K562 (cell line): ENCODE results near the gene HIPK2. TPM values are rescaled to one million over a fixed set of nuclear protein-coding genes. Genes with fewer than 3 reads are reported as not detected.

ENCODE experiments used
- ATAC-seq: fragments of 200-7000 bp; cut with Tn5 transposase; 3 replicates; pipeline ENCODE4 v1.9.1; 2020; ENCODE audit warnings: moderate library complexity
- BruUV-seq: library from RNA; stranded (reverse); fragments of 400-500 nt; replicated peaks from 2 replicates; lab custom pipeline; 2021; lab: Mats Ljungman, UMichigan
- CTCF ChIA-PET: fragments of 300-600 bp; formaldehyde crosslinking; extraction: SDS; loops from one replicate; lab custom pipeline; 2021; ENCODE audit warnings: low intra/inter-chr PET ratio; lab: Yijun Ruan, JAX
- POLR2A ChIA-PET: fragments of 300-600, 350-650 bp; sonication (Branson Sonifier 250); formaldehyde crosslinking; extraction: SDS; loops from one replicate; lab custom pipeline; 2021; ENCODE audit warnings: antibody characterized with exemption, inconsistent platforms; lab: Yijun Ruan, JAX
- DNase-seq, 4 experiments: peaks; one replicate each; pipeline versions ENCODE4 v3.0.0 to v3.0.0-alpha.2; 2011 to 2018; ENCODE audit warnings: low spot score in 3 of 4, mixed read lengths in 3 of 4; ENCODE audit errors: extremely low read depth in 1 of 4
- FAIRE-seq: peaks from 2 replicates; lab custom pipeline; 2011; peaks lifted over from hg19 to GRCh38; lab: Jason Lieb, UNC
- H2AFZ ChIP-seq: 2 replicates; pipeline ENCODE4 v1.6.0; 2011; ENCODE audit warnings: low read depth, low read length, control low read depth, inconsistent platforms
- H3K27ac ChIP-seq: fragments of 200-600 bp; 3 replicates; pipeline ENCODE4 v1.8.0; 2011; ENCODE audit warnings: low read depth, mild to moderate bottlenecking, control low read depth, inconsistent platforms, low read length, moderate library complexity, mixed read lengths; ENCODE audit errors: extremely low read depth
- H3K27me3 ChIP-seq, 2 experiments: fragments of 300-600 bp in 1 of 2; 2 replicates in 1 of 2; 3 replicates in 1 of 2; pipeline versions ENCODE4 v1.6.0 to v1.8.0; 2011; ENCODE audit warnings: inconsistent platforms in 2 of 2, low read length in 2 of 2, mild to moderate bottlenecking in 1 of 2, mixed read lengths in 1 of 2, moderate library complexity in 1 of 2; ENCODE audit not compliant: control insufficient read depth in 2 of 2, insufficient read depth in 2 of 2
- H3K36me3 ChIP-seq: fragments of 300-600 bp; 3 replicates; pipeline ENCODE4 v1.8.0; 2011; ENCODE audit warnings: mild to moderate bottlenecking, low read length, inconsistent platforms; ENCODE audit not compliant: control insufficient read depth, insufficient read depth
- H3K4me1 ChIP-seq, 2 experiments: fragments of 200-600 bp in 1 of 2; replicated peaks in 1 of 2; 2 replicates in 1 of 2; 3 replicates in 1 of 2; pipeline versions ENCODE4 v1.5.1 to v1.8.0; 2011; ENCODE audit warnings: inconsistent platforms in 2 of 2, low read length in 2 of 2, mild to moderate bottlenecking in 1 of 2, mixed read lengths in 1 of 2, moderate library complexity in 1 of 2; ENCODE audit not compliant: control insufficient read depth in 2 of 2, insufficient read depth in 2 of 2
- H3K4me2 ChIP-seq: 2 replicates; pipeline ENCODE4 v1.6.1; 2011; ENCODE audit warnings: low read length, control low read depth, inconsistent platforms, mixed read lengths; ENCODE audit not compliant: insufficient read depth
- H3K4me3 ChIP-seq: fragments of 200-600 bp; sonication (generic), shearing (Covaris generic); 2 replicates; pipeline ENCODE4 v1.5.1; 2016; ENCODE audit warnings: control low read depth, inconsistent platforms
- H3K79me2 ChIP-seq: fragments of 200-600 bp; 3 replicates; pipeline ENCODE4 v1.8.0; 2011; ENCODE audit warnings: low read length, inconsistent platforms; ENCODE audit not compliant: control insufficient read depth, insufficient read depth
- H3K9ac ChIP-seq, 2 experiments: 2 replicates each; pipeline versions ENCODE4 v1.6.0 to v1.6.1; 2011; ENCODE audit warnings: low read depth in 2 of 2, low read length in 2 of 2, control low read depth in 1 of 2, inconsistent platforms in 1 of 2, mild to moderate bottlenecking in 1 of 2, mixed read lengths in 1 of 2; ENCODE audit not compliant: insufficient read depth in 1 of 2
- H3K9me1 ChIP-seq: one replicate; pipeline ENCODE4 v1.6.0; 2011; ENCODE audit warnings: inconsistent platforms, mild to moderate bottlenecking, low read length, moderate library complexity; ENCODE audit not compliant: control insufficient read depth, insufficient read depth
- H3K9me3 ChIP-seq: replicated peaks from 2 replicates; pipeline ENCODE4 v1.5.1; 2011; ENCODE audit warnings: low read depth, low read length, inconsistent platforms; ENCODE audit not compliant: control insufficient read depth, insufficient read depth
- H4K20me1 ChIP-seq: replicated peaks from 2 replicates; pipeline ENCODE4 v1.6.1; 2011; ENCODE audit warnings: low read length, inconsistent platforms, mixed read lengths; ENCODE audit not compliant: control insufficient read depth, insufficient read depth
- CEBPB ChIP-seq: fragments of 450-650 bp; IDR thresholded peaks from 2 replicates; pipeline ENCODE4 v1.6.1; 2016; ENCODE audit warnings: missing genetic modification characterization, missing compliant biosample characterization
- CEBPG ChIP-seq, 3 experiments: fragments of 200-800 bp in 1 of 3; sonication (Bioruptor generic) in 1 of 3; sonication (generic) in 1 of 3; formaldehyde crosslinking in 1 of 3; IDR thresholded peaks in 2 of 3; conservative IDR thresholded peaks in 1 of 3; 2 replicates each; pipeline versions ENCODE4 v1.6.1 to v1.8.0; 2016 to 2022; ENCODE audit warnings: missing compliant biosample characterization in 2 of 3, missing genetic modification characterization in 2 of 3, mild to moderate bottlenecking in 1 of 3, missing genetic modification reagents in 1 of 3
- FOXK1 ChIP-seq: sonication (generic); formaldehyde crosslinking; IDR thresholded peaks from 2 replicates; pipeline ENCODE4 v1.8.0; 2022; ENCODE audit warnings: missing genetic modification reagents, mild to moderate bottlenecking, borderline replicate concordance
- USF1 ChIP-seq: sonication (generic); formaldehyde crosslinking; IDR thresholded peaks from 2 replicates; pipeline ENCODE4 v1.9.0; 2022; ENCODE audit warnings: mild to moderate bottlenecking, missing genetic modification reagents
- WHSC1 ChIP-seq: IDR thresholded peaks from one replicate; pipeline ENCODE4 v1.6.1; 2012; ENCODE audit warnings: low read length, control low read depth, inconsistent platforms
- ZNF695 ChIP-seq: fragments of 450-650 bp; formaldehyde crosslinking; IDR thresholded peaks from 2 replicates; pipeline ENCODE4 v1.4.0; 2020; ENCODE audit warnings: mild to moderate bottlenecking, moderate library complexity
- ZNF785 ChIP-seq: fragments of 250-450 bp; sonication (Bioruptor Pico); IDR thresholded peaks from 2 replicates; pipeline ENCODE4 v1.4.0; 2020; ENCODE audit warnings: mild to moderate bottlenecking
- WGBS: fragments of 100-300 bp; shearing (Covaris generic); methylation state at CpG from one replicate; pipeline ENCODE4 v1.1.6; 2016; ENCODE audit warnings: low coverage, mixed read lengths; ENCODE audit not compliant: insufficient coverage; ENCODE audit errors: missing lambda C conversion rate; 5-methylcytosine and 5-hydroxymethylcytosine counted together
- in situ Hi-C: fragments of 300-500 bp; cut with MboI; formaldehyde crosslinking; loops from 4 replicates; pipeline ENCODE4 v1.15.0; 2018; ENCODE audit warnings: inconsistent platforms, mixed read lengths
- intact Hi-C: fragments of 100-400 bp; cut with micrococcal nuclease; formaldehyde crosslinking; loops from 2 replicates; pipeline ENCODE4 v1.14.2; 2022
- polyA plus RNA-seq, 8 experiments: library from polyadenylated mRNA; depleted of rRNA in 4 of 8; stranded (reverse) in 5 of 8; unstranded in 3 of 8; fragments of >200 nt; fragmentation: Nextera tagmentation in 2 of 8; fragmentation: Illumina TruSeq in 1 of 8; extraction: Ambion mirVana in 2 of 8; extraction: Trizol in 1 of 8; gene quantifications; 2 replicates each; pipeline versions ENCODE4 v1.2.1 to v1.2.3, GENCODE V29; 2011 to 2014; ENCODE audit warnings: inconsistent platforms in 1 of 8, missing spikeins in 1 of 8
- total RNA-seq, 7 experiments: library from RNA; depleted of rRNA in 6 of 7; stranded (reverse); fragments of >200 nt in 6 of 7; fragmentation: Illumina TruSeq in 2 of 7; extraction: Trizol in 2 of 7; gene quantifications; 2 replicates each; pipeline versions ENCODE4 v1.2.1 to v1.2.3, GENCODE V29; 2011 to 2021; ENCODE audit warnings: low replicate concordance in 1 of 7

HIPK2 gene
- total and polyA plus RNA-seq, 9 of the 15 experiments (the other 6 are each of a cell fraction or from before 2014, with no cell fraction given), result 0.69 to 19.8 (median 5.1) TPM

DNA sequence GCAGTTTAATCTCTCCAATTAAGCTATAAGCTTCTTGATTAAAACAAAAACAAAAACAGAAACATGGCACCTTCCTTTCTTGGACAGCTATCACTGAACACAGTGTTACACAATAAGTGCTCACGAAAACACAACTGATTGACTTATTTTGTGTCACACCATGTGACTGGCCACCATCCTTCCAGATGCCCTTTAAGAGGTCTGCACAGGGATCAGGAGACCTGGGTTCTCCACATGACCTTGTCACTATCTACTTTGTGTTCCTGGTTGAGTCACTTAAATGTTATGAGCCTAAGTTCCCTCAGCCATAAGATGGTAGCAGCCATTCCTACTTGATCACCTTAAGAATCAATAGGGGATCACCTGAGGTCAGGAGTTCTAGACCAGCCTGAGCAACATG, 120.1 kb downstream of the HIPK2 start:
- BruUV-seq, result no TSS peak
- 36% methylated on average over 1 of the region's 1 CpG for WGBS
- ATAC-seq (no peak), FAIRE-seq (no peak), DNase-seq (no peak)
- Histone ChIP-seq H3K36me3 (no peaks in the 10 kb centered on the region), H3K79me2 (no peaks in the 10 kb centered on the region), H2AFZ (no peak overlapping the region), H3K4me3 (no peak overlapping the region), H3K27ac (no peak overlapping the region), H3K9me1 (no peaks in the 10 kb centered on the region), H3K4me2 (no peak overlapping the region), H3K9ac (no peak overlapping the region), H3K27me3 (no peaks in the 10 kb centered on the region), H3K9me3 (no peaks in the 10 kb centered on the region), H4K20me1 (no peaks in the 10 kb centered on the region), H3K4me1 (peaks cover 2 to 19% of the 10 kb centered on the region in 2 experiments; a peak in 4 of 5 replicates)
- no peak for TF ChIP-seq ZNF785 (CRISPR knock-in tag)
- no peak for TF ChIP-seq ZNF695
- 0 out of 2 replicates have a peak, but pooled peaks have one; percentile 16 for TF ChIP-seq CEBPB
- no peak for TF ChIP-seq FOXK1 (CRISPR knock-in tag)
- TF ChIP-seq USF1 (CRISPR knock-in tag), result peak; percentile 50; the same call in 1 of the 2 replicates
- TF ChIP-seq WHSC1, result peak; percentile 64
- 0 out of 2 replicates have a peak, but pooled peaks have one; percentile 21 for TF ChIP-seq CEBPG (CRISPR knock-in tag; IDR thresholded peaks at IDR 0.05)
- no peak; a peak in 1 of 4 replicates for TF ChIP-seq CEBPG (tag; conservative IDR thresholded peaks at IDR 0.05 in 1 of 2, IDR thresholded peaks at IDR 0.05 in 1 of 2)
- POLR2A ChIA-PET, result no interaction called here
- CTCF ChIA-PET, result no interaction called here
- intact Hi-C loops (no loop called here), in situ Hi-C loops (no loop called here)
